ENCODE results near the gene ELMOD2. TPM values are rescaled to one million over a fixed set of nuclear protein-coding genes. Genes with fewer than 3 reads are reported as not detected.

Gene ELMOD2
- total RNA-seq, 4 donors from 2014 or later: 24.7 to 41.9 (median 31.5) TPM

DNA sequence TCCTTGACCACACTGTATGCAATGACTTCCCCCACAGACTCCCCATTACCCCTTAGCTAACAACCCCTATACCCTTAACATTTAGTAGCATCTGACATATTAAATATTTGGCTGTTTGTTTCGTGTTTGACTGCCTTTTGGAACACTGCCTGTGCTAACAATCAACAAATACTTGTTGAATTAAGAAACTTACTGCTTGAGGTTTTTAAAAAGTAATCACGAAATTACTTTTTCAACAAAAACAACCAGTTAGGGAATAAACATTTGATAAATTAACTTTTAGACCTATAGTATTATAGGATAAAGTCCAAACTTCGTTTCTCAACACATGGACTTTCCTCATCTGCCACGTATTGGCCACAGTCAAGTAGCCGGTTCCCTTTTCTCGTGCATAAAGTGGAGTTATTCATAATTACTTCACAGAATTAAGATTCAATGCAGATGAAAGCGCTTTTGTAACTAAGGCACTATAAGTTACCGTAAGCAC, 555 bp upstream of the ELMOD2 start:
- WGBS, 2 donors: 25 to 26% methylated on average over 8 of the region's 8 CpGs
- Histone ChIP-seq H3K4me3 (replicated peaks in 1 of 3) (peak overlapping the region in 2 of 3 donors; percentile 6 to 97), H3K9me3 (no peaks in the 10 kb centered on the region), H3K27me3 (no peaks in the 10 kb centered on the region), H3K36me3 (no peaks in the 10 kb centered on the region), H3K4me1 (peaks cover 3 to 10% of the 10 kb centered on the region in 2 donors), H3K27ac (no peak overlapping the region)
- no peak for TF ChIP-seq POLR2A (IDR thresholded peaks at IDR 0.05)
- TF ChIP-seq, protein P1, sequence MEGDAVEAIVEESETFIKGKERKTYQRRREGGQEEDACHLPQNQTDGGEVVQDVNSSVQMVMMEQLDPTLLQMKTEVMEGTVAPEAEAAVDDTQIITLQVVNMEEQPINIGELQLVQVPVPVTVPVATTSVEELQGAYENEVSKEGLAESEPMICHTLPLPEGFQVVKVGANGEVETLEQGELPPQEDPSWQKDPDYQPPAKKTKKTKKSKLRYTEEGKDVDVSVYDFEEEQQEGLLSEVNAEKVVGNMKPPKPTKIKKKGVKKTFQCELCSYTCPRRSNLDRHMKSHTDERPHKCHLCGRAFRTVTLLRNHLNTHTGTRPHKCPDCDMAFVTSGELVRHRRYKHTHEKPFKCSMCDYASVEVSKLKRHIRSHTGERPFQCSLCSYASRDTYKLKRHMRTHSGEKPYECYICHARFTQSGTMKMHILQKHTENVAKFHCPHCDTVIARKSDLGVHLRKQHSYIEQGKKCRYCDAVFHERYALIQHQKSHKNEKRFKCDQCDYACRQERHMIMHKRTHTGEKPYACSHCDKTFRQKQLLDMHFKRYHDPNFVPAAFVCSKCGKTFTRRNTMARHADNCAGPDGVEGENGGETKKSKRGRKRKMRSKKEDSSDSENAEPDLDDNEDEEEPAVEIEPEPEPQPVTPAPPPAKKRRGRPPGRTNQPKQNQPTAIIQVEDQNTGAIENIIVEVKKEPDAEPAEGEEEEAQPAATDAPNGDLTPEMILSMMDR (IDR thresholded peaks at IDR 0.05): no peak
- intact Hi-C loops (cut with DNase I): loop anchor here (10.0 kb wide), 1 partner anchor 149 kb away; the partner anchor contains the start of gene SCOC
- no peak for DNase-seq

DNA sequence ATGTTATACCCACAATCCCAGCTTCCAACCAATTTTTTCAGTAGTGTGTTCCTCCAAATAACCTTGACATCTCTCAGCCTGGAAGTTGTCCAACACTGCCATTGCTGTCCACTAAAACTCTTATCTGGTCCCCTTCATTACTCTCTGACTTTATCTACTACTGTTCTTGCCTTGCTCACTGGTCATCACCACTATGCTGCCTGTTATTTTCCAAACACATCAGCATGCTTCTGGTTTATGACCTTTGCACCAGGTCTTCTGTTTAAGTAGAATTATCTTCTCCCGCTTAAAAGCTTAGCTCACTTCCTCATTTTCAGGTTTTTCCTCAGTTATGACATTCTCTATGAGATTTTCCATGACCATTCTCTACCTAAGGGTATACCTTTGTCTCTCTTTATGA, 5.5 kb downstream of the ELMOD2 start:
- DNase-seq: no peak
- WGBS, 2 donors: 92 to 94% methylated on average over 1 of the region's 1 CpG
- Histone ChIP-seq H3K27me3 (no peaks in the 10 kb centered on the region), H3K4me3 (replicated peaks in 1 of 3) (no peak overlapping the region), H3K36me3 (no peaks in the 10 kb centered on the region), H3K4me1 (peaks cover 0 to 10% of the 10 kb centered on the region in 2 donors), H3K9me3 (no peaks in the 10 kb centered on the region), H3K27ac (no peak overlapping the region)
- no peak for TF ChIP-seq POLR2A (IDR thresholded peaks at IDR 0.05)
- intact Hi-C loops (cut with DNase I): loop anchor here (10.0 kb wide), 1 partner anchor 155 kb away; the partner anchor contains the start of gene SCOC

DNA sequence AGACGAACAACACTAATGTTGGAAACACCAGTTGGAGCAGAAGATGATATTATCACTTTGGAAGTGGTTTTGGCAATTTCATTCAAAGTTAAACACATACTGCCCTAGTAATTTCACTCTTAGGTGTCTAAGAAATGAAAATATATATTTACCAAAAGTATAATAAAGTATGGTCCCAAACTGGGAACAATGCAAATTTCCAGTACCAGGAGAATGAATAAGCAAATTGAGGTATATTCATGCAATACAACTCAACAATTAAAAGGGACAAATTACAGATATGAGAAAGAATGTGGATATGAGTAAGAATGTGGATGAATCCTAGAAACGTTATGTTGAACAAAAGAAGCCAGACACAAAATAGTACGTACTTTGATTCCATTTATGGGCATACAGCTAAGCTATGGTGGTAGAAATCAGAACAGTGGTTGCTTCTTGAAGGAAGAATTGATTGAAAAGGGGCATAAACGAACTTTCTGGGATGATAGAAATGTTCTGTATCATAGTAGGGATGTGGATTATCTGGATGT, 10.0 kb downstream of the ELMOD2 start:
- H3K27ac ChIP-seq: no peak overlapping the region
- no peak overlapping the region for H3K4me3 ChIP-seq (replicated peaks in 1 of 3)
- DNase-seq: no peak
- TF ChIP-seq POLR2A (IDR thresholded peaks at IDR 0.05): no peak
- TF ChIP-seq, protein P1 (IDR thresholded peaks at IDR 0.05): no peak
- intact Hi-C loops (cut with DNase I): no loop called here
- H3K9me3 ChIP-seq: no peaks in the 10 kb centered on the region
- H3K27me3 ChIP-seq: no peaks in the 10 kb centered on the region
- H3K4me1 ChIP-seq: no peaks in the 10 kb centered on the region
- H3K36me3 ChIP-seq: no peaks in the 10 kb centered on the region
- WGBS, 2 donors: 85 to 91% methylated on average over 4 of the region's 4 CpGs

DNA sequence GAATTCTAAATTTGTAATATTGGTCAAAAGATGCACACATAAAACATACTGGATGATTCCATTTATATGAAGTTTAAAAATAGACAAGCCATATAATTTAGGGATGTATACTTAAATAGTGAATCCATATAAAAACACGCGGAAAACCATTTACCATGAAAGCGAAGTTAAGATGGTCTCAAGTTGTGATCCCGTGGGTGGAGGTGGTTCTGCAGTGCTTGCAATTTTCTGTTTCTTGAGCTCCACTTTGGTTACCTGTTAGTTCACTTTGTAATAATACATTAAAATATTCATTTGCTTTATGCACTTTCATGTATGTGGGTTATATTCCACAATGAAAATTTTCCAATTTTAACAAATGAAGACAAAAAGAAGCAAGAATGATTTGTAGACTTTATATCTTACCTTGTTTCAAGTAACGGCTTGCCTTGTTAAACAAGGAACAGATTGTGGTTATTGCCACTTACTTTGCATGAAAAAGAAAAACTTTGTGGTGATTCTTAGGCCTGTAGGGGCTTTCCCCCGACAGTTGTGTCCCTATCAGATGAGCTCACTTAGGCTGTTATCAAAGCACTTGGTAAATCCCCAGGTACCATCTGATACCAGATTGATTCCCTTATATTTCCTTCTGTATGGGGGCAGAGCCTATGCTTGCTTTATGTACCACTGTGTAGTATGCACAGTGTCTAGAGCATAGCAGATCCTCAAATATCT, 32.6 kb downstream of the ELMOD2 start:
- Histone ChIP-seq H3K36me3 (no peaks in the 10 kb centered on the region), H3K9me3 (no peaks in the 10 kb centered on the region), H3K27ac (no peak overlapping the region), H3K27me3 (no peaks in the 10 kb centered on the region), H3K4me3 (replicated peaks in 1 of 3) (no peak overlapping the region), H3K4me1 (no peaks in the 10 kb centered on the region)
- intact Hi-C loops (cut with DNase I): no loop called here
- WGBS, 2 donors: 91 to 92% methylated on average over 6 of the region's 6 CpGs
- DNase-seq: no peak
- no peak for TF ChIP-seq POLR2A (IDR thresholded peaks at IDR 0.05)
- TF ChIP-seq, protein P1 (IDR thresholded peaks at IDR 0.05): no peak

GRCh38 chr4:140557831-140558435, 34.0 kb downstream of the ELMOD2 start:
- no peak overlapping the region for H3K27ac ChIP-seq
- 63 to 70% methylated on average over 4 of the region's 4 CpGs for WGBS, 2 donors
- no peak overlapping the region for H3K4me3 ChIP-seq (replicated peaks in 1 of 3)
- H3K4me1 ChIP-seq: no peaks in the 10 kb centered on the region
- DNase-seq: peak; percentile 7 to 10
- H3K36me3 ChIP-seq: no peaks in the 10 kb centered on the region
- intact Hi-C loops (cut with DNase I): no loop called here
- H3K27me3 ChIP-seq: no peaks in the 10 kb centered on the region
- H3K9me3 ChIP-seq: no peaks in the 10 kb centered on the region
- TF ChIP-seq, protein P1 (IDR thresholded peaks at IDR 0.05): no peak
- TF ChIP-seq POLR2A (IDR thresholded peaks at IDR 0.05): no peak
